Measurements from ENCODE around the gene OSBPL3.

GRCh38 chr7:24959735-24960485, 20.1 kb downstream of the OSBPL3 start:
- no peak for TF ChIP-seq GATA2 (CRISPR knock-in tag; IDR thresholded peaks at IDR 0.05)
- TF ChIP-seq CTCF (IDR thresholded peaks at IDR 0.05), result no peak
- no peak for TF ChIP-seq MAX (IDR thresholded peaks at IDR 0.05; ENCODE audit: low read depth)
- no peak for TF ChIP-seq SMC3 (IDR thresholded peaks at IDR 0.05; ENCODE audit: low read depth, low read length)
- no peak for TF ChIP-seq RCOR1 (IDR thresholded peaks at IDR 0.05; ENCODE audit: low read length)
- TF ChIP-seq SIN3A (IDR thresholded peaks at IDR 0.05; ENCODE audit: borderline replicate concordance, low read depth, low read length), result no peak
- TF ChIP-seq POLR2AphosphoS5 (IDR thresholded peaks at IDR 0.05; ENCODE audit: low read depth, low read length), result no peak
- no peak for TF ChIP-seq MXI1 (IDR thresholded peaks at IDR 0.05; ENCODE audit: low read depth, low read length)

Measured in SK-N-SH (cell line).